ENCODE results near the gene STX4.

DNA sequence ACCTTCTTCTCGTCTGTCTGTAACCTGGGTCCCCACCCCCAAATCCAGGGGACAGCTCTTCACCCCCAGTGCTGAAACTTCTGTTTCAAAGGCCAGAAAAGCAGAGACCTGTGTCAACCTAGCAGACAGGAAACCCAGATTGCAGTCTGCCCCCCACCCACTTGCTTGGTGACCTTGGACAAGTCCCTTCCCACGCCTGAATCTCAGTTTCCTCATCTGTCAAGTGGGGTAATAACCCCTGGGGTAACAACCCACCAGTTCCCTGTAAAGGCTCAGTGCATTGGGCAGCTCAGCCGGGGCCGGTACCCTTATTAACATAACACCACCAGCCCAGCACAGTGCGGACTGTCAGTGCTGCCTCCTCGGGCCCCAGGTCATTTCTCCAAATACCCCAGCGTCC, 24.2 kb upstream of the STX4 start:
- TF ChIP-seq, protein P1, sequence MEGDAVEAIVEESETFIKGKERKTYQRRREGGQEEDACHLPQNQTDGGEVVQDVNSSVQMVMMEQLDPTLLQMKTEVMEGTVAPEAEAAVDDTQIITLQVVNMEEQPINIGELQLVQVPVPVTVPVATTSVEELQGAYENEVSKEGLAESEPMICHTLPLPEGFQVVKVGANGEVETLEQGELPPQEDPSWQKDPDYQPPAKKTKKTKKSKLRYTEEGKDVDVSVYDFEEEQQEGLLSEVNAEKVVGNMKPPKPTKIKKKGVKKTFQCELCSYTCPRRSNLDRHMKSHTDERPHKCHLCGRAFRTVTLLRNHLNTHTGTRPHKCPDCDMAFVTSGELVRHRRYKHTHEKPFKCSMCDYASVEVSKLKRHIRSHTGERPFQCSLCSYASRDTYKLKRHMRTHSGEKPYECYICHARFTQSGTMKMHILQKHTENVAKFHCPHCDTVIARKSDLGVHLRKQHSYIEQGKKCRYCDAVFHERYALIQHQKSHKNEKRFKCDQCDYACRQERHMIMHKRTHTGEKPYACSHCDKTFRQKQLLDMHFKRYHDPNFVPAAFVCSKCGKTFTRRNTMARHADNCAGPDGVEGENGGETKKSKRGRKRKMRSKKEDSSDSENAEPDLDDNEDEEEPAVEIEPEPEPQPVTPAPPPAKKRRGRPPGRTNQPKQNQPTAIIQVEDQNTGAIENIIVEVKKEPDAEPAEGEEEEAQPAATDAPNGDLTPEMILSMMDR (conservative IDR thresholded peaks at IDR 0.05) = no peak
- no peak for TF ChIP-seq EZH2 (IDR thresholded peaks at IDR 0.05; ENCODE audit: low read depth)
